HG03520 (cell line): Measurements from ENCODE around the gene C1orf216.
"Not testable (repeated sequence)": the region's sequence is repeated elsewhere in the genome, so short reads cannot be mapped to it uniquely, and the experiment has no call there.

Source experiments
- ATAC-seq: cut with Tn5 transposase; IDR thresholded peaks from one replicate; pipeline ENCODE4 v1.9.1; 2021; ENCODE audit warnings: mild to moderate bottlenecking, moderate library complexity; ENCODE audit not compliant: unreplicated experiment

The C1orf216 gene

GRCh38 chr1:35718492-35719336 is at the start of gene C1orf216:
C1orf216 (minus strand) TSS chr1:35718884; CDS start chr1:35716321, 2,563 bp downstream.
- peak; percentile 46 for ATAC-seq

- no peak for ATAC-seq
Measured at GRCh38 chr1:35764283-35764682, 45.6 kb upstream of the C1orf216 start.

GRCh38 chr1:35763201-35763600 is 44.5 kb upstream of the C1orf216 start:
- no peak for ATAC-seq

- ATAC-seq = no peak
Measured at GRCh38 chr1:35762141-35762540, 43.5 kb upstream of the C1orf216 start.

GRCh38 chr1:35756064-35756463 is 37.4 kb upstream of the C1orf216 start:
- no peak for ATAC-seq

GRCh38 chr1:35753626-35754260 is 35.1 kb upstream of the C1orf216 start:
- ATAC-seq = no peak

GRCh38 chr1:35748326-35748725 is 29.6 kb upstream of the C1orf216 start:
- no peak for ATAC-seq

GRCh38 chr1:35745124-35745730 is 26.5 kb upstream of the C1orf216 start:
- no peak for ATAC-seq

- ATAC-seq = no peak
Measured at GRCh38 chr1:35737120-35737519, 18.4 kb upstream of the C1orf216 start.

- ATAC-seq = no peak
Measured at GRCh38 chr1:35727434-35728040, 8.9 kb upstream of the C1orf216 start.

GRCh38 chr1:35726450-35727433 is 8.1 kb upstream of the C1orf216 start:
- ATAC-seq = no peak

GRCh38 chr1:35725596-35725995 is 6.9 kb upstream of the C1orf216 start:
- no peak for ATAC-seq

GRCh38 chr1:35717911-35718476 is 690 bp downstream of the C1orf216 start:
- no peak for ATAC-seq

- no peak for ATAC-seq
Measured at GRCh38 chr1:35715568-35716002, 3.1 kb downstream of the C1orf216 start.

GRCh38 chr1:35714921-35715567 is 3.6 kb downstream of the C1orf216 start:
- no peak for ATAC-seq

GRCh38 chr1:35711098-35711497 is 7.6 kb downstream of the C1orf216 start:
- not testable (repeated sequence) for ATAC-seq

GRCh38 chr1:35708952-35709351 is 9.7 kb downstream of the C1orf216 start:
- ATAC-seq = no peak

- no peak for ATAC-seq
Measured at GRCh38 chr1:35708441-35708921, 10.2 kb downstream of the C1orf216 start.
